CD4-positive, alpha-beta T cell treated with Interleukin-12 subunit alpha and Interleukin-12 subunit beta, for 1 hour (primary cell): Measurements from ENCODE around the gene KRI1.
"Not testable (repeated sequence)": the region's sequence is repeated elsewhere in the genome, so short reads cannot be mapped to it uniquely, and the experiment has no call there.

Experiments used
- DNase-seq: peaks from one replicate; pipeline ENCODE4 v3.0.0-alpha.2; 2020

KRI1 gene

GRCh38 chr19:10574462-10574861 is 8.7 kb upstream of the KRI1 start:
- no peak for DNase-seq

GRCh38 chr19:10573793-10574192 is 8.0 kb upstream of the KRI1 start:
- DNase-seq = not testable (repeated sequence)

GRCh38 chr19:10568826-10569651 is 3.2 kb upstream of the KRI1 start, which contains the start of gene CDKN2D:
TSS of gene CDKN2D (minus strand) at chr19:10568979. CDS start at chr19:10568653, 326 bp downstream.
- DNase-seq = peak; percentile 100

- DNase-seq = no peak
These were observed 2.4 kb upstream of the KRI1 start for GRCh38 chr19:10568062-10568825.

- peak; percentile 20 for DNase-seq
These were observed 1.8 kb upstream of the KRI1 start for GRCh38 chr19:10567656-10568055.

DNA sequence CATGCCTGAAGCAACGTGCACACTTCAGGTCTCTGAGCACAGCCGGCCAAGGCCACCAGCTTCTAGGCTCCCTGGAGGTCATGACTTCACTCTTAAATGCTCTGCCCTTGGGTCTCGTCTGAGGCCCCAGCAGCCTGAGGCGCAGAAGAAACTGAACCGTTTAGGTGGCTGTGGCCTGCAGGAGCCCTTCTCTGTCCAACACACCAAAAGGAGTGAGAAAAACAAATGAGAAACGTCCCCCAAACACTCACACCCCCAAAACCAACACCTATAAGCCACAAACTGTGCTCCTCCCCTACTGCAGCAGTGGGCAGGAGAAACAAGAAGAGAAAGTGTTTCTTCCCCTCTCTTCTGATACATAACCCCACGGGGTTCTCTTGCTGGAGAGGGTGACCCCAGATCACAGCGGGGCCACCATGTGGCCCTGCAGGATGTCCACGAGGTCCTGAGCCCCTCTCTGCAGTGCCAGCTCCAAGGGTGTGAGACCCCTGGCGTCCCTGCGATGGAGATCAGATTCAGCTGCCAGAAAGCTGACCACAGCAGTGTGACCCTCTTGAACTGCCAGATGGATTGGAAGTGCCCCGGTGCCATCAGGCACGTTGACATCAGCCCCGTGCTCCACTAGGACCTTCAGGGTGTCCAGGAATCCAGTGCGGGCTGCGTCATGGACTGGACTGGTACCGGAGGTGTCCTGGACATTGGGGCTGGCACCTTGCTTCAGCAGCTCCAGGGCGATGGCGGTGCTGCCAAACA is 1.0 kb upstream of the KRI1 start:
- DNase-seq = peak; percentile 80

DNA sequence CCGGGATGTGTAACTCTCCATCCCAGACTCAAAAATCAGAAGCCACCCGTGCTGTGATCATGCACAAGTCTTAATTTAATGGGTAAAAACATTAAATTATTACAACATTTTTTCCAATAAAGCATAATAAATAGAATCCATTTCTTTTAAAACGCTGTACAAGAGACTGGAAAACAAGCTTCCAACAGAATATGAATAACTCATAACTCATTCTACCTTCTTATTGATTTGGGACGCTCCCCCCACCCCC is 523 bp upstream of the KRI1 start:
- no peak for DNase-seq

GRCh38 chr19:10565028-10565566 is 713 bp downstream of the KRI1 start:
- DNase-seq = peak; percentile 68

GRCh38 chr19:10562609-10563008 is 3.2 kb downstream of the KRI1 start:
- no peak for DNase-seq

GRCh38 chr19:10560154-10560553 is 5.7 kb downstream of the KRI1 start:
- no peak for DNase-seq

DNA sequence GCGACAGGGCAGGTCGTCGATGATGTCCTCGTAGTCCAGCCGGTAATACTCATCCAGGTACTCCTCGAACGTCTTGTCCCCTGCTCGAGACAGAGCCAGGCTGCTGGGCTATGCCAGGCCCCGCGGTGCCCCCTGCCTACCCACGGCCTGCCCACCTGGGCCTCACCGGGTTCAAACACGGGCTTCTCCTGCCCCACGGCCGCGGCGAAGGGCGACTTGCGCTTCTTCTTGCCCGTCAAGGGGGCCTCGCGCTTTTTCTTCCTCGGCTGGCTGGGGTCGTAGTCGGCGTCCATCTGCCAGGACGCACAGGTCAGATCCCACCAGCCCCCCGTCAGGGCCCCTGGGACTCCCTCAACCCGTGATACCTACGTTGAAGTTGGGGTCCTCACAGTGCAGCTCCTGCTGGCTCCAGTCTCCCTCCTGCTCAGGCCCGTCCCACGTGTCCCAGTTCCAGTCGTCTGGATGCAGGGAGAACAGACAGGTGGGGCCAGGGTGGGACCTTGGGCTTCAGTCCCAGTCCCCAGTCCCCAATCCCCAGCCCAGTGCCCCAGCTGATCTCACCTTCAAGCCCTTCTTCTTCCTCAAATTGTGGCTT is 8.1 kb downstream of the KRI1 start:
- no peak for DNase-seq

- no peak for DNase-seq
These were observed 10.2 kb downstream of the KRI1 start for GRCh38 chr19:10555610-10555973.

DNA sequence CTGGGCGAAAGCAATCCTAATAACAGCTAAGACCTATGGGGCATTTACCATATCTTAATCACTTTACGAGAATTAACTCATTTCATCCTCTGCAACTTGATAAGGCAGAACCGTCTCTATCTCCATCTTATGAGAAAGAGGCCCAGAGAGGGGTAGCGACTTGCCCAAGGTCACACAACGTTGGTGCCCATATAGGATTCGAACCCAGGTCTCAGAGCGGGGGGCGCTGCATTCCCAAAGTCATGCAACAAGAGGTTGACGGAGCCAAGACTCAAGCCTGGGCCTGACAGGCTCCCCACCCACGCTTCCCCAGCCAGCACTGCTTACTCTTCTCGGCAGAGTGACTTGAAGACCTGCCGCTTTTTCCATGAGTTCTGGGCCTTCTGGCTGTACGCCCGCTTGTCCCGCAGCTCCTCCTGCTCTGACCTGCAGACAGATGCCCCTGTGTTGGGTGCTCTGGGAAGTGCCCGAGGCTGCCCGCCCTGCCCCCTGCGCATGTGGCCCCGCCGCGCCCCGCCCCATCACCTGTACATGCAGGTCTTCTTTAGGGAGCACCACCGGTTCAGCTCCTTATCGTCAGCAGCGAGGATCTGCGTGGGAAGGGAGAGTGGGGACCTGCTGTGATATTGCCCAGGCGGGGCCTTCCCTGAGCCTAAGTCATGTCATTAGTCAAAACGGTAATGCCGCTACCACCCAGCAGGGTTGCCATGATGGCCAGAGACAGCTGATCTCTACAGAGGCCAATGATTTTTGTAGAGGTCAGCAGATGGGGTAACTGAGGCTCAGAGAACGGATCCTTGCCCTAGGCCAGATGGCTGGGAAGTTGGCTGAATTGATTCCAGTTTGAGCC is 10.8 kb downstream of the KRI1 start:
- DNase-seq = no peak

DNA sequence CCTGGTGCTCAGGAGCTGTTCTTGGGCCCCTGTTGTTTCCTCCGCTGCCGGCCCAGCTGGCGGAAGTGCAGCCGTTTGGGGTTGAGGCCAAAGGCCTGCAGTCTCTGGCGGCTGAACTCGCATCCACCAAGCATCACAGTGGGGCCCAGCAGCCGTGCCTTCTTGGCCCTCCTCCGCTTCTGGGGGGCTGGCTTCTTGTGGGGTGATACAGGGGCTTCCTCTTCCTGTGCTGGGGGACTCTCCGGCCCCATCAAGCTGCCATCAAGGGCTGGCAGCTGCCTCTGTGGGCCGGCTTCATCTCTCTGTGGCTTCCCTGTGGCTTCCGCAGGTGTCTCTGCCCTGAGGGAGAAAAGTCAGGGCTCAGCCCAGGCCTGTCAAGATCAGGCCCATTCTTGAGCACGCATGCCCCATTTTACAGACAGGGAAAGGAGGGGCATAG is 11.8 kb downstream of the KRI1 start:
- DNase-seq = peak; percentile 79

- no peak for DNase-seq
These were observed 12.6 kb downstream of the KRI1 start for GRCh38 chr19:10553087-10553667.

DNA sequence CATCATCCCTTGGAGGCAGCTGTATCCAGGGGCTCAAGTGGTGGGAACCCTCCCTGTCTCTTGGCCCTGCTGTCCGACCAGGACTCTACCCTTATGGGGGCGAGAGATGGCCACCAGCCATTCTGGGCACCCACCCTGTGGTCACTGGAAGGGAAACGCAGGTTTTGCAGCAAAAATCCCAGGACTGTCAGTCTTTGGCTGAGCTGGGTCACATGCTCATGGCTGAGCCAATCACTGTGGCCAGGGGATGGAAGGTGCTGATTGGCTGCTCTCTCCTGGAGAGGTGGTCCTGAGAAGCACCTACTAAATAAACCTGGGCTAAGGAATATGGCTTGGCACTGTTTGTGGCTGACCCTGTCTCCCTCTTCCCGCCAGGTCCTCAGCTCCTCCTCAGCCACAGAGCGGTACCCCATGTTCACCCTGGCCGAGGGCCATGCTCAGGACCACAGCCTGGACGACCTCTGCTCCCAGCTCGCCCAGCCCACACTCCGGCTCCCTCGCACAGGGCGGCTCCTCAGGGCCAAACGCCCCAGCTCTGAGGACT is 13.2 kb downstream of the KRI1 start:
- DNase-seq = peak; percentile 33

GRCh38 chr19:10551698-10552301 is 14.0 kb downstream of the KRI1 start:
- peak; percentile 62 for DNase-seq

DNA sequence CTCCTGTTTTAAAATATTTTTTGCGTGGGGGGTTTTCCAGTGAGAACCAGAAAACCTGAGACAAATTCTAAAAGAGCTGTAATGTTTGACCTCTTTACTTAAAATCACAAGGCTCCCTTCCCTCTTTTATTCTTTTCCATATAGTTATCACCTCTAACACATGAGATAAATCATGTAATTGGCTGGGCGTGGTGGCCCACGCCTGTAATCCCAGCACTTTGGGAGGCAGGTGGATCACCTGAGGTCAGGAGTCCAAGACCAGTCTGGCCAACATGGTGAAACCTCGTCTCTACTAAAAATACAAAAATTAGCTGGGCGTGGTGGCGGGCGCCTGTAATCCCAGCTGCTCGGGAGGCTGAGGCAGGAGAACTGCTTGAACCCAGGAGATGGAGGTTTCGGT is 14.8 kb downstream of the KRI1 start:
- not testable (repeated sequence) for DNase-seq

DNA sequence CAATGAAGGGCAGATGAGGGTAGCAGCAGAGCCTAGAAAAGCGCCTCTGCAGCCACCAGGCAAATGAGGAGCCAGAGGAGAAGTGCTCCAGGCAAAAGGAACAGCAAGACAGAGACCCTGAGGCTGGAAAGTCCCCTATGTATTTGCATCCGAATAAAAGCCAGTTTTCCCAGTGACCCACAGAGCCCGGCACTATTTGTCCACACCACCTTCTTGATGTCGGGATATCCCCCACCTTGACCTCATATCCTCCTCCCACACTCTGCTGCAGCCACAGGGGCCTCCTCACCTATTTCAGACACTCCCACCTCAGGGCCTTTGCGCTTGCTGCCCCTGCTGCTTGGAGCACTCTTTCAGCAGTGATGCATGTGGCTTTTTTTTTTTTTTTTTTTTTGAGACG is 15.5 kb downstream of the KRI1 start:
- DNase-seq = no peak

DNA sequence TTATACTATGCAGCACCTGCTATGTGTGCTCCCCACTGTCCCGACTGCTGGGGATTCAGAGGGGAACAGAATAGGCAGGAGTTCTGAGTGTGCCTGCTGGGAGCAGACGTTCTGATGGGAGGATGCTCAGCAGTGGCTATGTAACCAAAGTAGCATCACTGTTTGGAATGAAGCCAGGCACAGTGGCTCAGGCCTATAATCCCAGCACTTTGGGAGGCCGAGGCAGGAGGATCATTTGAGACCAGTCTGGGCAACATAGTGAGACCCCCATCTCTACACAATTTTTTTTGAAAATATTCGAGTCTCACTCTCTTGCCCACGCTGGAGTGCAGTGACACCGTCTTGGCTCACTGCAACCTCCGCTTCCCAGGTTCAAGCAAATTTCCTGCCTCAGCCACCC is 16.1 kb downstream of the KRI1 start:
- no peak for DNase-seq

GRCh38 chr19:10548746-10549276 is 17.0 kb downstream of the KRI1 start:
- DNase-seq = no peak
